ENCODE data around the gene OVAAL. TPM values are rescaled to one million over a fixed set of nuclear protein-coding genes. Genes with fewer than 3 reads are reported as not detected.
"Not testable (repeated sequence)": the region's sequence is repeated elsewhere in the genome, so short reads cannot be mapped to it uniquely, and the experiment has no call there.

The OVAAL gene
- total RNA-seq, 1 donor from 2014 or later, result not detected

DNA sequence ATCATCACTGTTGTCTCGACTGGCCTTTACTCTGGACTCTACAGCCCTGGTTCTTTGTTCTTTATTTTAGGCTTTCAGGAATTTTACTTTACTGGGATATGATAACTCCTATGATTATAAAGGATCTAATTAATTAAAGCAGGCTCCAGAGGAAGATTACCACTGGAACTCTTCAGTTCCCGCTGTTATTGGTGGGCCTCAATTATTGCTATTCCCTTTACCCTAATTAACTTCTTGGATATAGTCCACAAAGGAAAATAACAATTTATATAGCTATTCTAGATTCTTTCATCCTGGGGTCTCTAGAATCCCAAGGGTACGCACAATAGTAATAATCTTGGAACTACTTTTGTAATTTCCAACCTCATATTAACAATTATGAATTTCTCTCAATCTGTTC, 8.5 kb upstream of the OVAAL start:
- H3K9ac ChIP-seq (ENCODE audit: low read depth in 1 of 3, low read length in 3 of 3), result no peak overlapping the region

DNA sequence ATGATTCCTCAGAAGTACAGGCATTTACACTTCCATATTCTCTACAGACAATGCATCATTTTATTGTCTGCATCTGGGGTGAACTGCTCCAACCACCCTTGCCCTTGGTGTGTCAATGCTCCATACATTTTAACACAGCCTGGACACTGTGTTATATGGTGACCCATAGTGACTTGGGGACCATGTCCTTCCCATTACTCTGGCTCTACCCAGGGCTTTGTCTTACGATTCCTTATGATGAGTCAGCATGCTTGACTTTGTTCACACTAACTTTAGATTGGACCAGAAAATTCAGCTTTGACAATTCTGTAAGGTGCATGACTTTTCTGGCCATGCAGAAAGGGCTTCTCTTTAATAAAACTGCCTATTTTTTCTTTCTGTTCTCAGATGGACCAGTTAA, 6.8 kb upstream of the OVAAL start:
- H3K4me3 ChIP-seq (ENCODE audit: low read length in 3 of 3), result no peak overlapping the region
- no peak overlapping the region for H3K9ac ChIP-seq (ENCODE audit: low read depth in 1 of 3, low read length in 3 of 3)
- H3K27ac ChIP-seq (ENCODE audit: low read depth, low read length), result no peak overlapping the region
- peaks cover 3 to 7% (median 6%) of the 10 kb centered on the region in 3 donors for H3K4me1 ChIP-seq (ENCODE audit: control insufficient read depth in 3 of 3, insufficient read depth in 3 of 3, low read length in 3 of 3)
- H3K27me3 ChIP-seq (ENCODE audit: control insufficient read depth in 3 of 3, insufficient read depth in 3 of 3, low read length in 3 of 3), result no peaks in the 10 kb centered on the region
- no peaks in the 10 kb centered on the region for H3K36me3 ChIP-seq (ENCODE audit: control insufficient read depth in 3 of 3, insufficient read depth in 3 of 3, low read length in 3 of 3)
- H3K9me3 ChIP-seq (ENCODE audit: control insufficient read depth in 3 of 3, low read length in 3 of 3), result no peaks in the 10 kb centered on the region

More for the DNA sequence above, 8.5 kb upstream of the OVAAL start:
- no peak overlapping the region for H3K4me3 ChIP-seq (ENCODE audit: low read length in 3 of 3)
- H3K27me3 ChIP-seq (ENCODE audit: control insufficient read depth in 3 of 3, insufficient read depth in 3 of 3, low read length in 3 of 3), result no peaks in the 10 kb centered on the region
- no peaks in the 10 kb centered on the region for H3K36me3 ChIP-seq (ENCODE audit: control insufficient read depth in 3 of 3, insufficient read depth in 3 of 3, low read length in 3 of 3)
- no peak overlapping the region for H3K27ac ChIP-seq (ENCODE audit: low read depth, low read length)
- H3K4me1 ChIP-seq (ENCODE audit: control insufficient read depth in 3 of 3, insufficient read depth in 3 of 3, low read length in 3 of 3), result peaks cover 4 to 8% (median 6%) of the 10 kb centered on the region in 3 donors
- H3K9me3 ChIP-seq (ENCODE audit: control insufficient read depth in 3 of 3, low read length in 3 of 3), result no peaks in the 10 kb centered on the region

DNA sequence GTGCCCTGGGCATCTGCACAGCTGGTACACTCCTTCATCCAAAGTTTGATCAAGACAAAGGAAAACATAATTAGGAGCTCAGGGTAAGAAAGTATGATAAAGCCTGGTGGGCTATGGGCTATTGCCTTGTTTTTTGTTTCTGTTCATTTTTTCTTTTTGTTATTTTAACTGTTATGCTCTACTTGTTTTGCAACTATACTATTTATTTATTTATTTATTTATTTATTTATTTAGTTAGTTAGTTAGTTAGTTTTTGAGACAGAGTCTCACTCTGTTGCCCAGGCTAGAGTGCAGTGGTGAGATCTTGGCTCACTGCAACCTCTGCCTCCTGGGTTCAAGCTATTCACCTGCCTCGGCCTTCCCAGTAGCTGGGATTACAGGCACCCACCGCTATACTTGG, 5.7 kb upstream of the OVAAL start:
- H3K27ac ChIP-seq (ENCODE audit: low read depth, low read length); H3K4me1 ChIP-seq (ENCODE audit: control insufficient read depth in 3 of 3, insufficient read depth in 3 of 3, low read length in 3 of 3); H3K27me3 ChIP-seq (ENCODE audit: control insufficient read depth in 3 of 3, insufficient read depth in 3 of 3, low read length in 3 of 3); H3K9me3 ChIP-seq (ENCODE audit: control insufficient read depth in 3 of 3, low read length in 3 of 3); H3K4me3 ChIP-seq (ENCODE audit: low read length in 3 of 3); H3K9ac ChIP-seq (ENCODE audit: low read depth in 1 of 3, low read length in 3 of 3); H3K36me3 ChIP-seq (ENCODE audit: control insufficient read depth in 3 of 3, insufficient read depth in 3 of 3, low read length in 3 of 3): not testable (repeated sequence)

GRCh38 chr1:180555411-180555810, 3.4 kb upstream of the OVAAL start:
- H3K27me3 ChIP-seq (ENCODE audit: control insufficient read depth in 3 of 3, insufficient read depth in 3 of 3, low read length in 3 of 3), result no peaks in the 10 kb centered on the region
- H3K36me3 ChIP-seq (ENCODE audit: control insufficient read depth in 3 of 3, insufficient read depth in 3 of 3, low read length in 3 of 3), result no peaks in the 10 kb centered on the region
- no peak overlapping the region for H3K9ac ChIP-seq (ENCODE audit: low read depth in 1 of 3, low read length in 3 of 3)
- H3K4me3 ChIP-seq (ENCODE audit: low read length in 3 of 3), result no peak overlapping the region
- H3K4me1 ChIP-seq (ENCODE audit: control insufficient read depth in 3 of 3, insufficient read depth in 3 of 3, low read length in 3 of 3), result no peaks in the 10 kb centered on the region
- no peak overlapping the region for H3K27ac ChIP-seq (ENCODE audit: low read depth, low read length)
- H3K9me3 ChIP-seq (ENCODE audit: control insufficient read depth in 3 of 3, low read length in 3 of 3), result no peaks in the 10 kb centered on the region

DNA sequence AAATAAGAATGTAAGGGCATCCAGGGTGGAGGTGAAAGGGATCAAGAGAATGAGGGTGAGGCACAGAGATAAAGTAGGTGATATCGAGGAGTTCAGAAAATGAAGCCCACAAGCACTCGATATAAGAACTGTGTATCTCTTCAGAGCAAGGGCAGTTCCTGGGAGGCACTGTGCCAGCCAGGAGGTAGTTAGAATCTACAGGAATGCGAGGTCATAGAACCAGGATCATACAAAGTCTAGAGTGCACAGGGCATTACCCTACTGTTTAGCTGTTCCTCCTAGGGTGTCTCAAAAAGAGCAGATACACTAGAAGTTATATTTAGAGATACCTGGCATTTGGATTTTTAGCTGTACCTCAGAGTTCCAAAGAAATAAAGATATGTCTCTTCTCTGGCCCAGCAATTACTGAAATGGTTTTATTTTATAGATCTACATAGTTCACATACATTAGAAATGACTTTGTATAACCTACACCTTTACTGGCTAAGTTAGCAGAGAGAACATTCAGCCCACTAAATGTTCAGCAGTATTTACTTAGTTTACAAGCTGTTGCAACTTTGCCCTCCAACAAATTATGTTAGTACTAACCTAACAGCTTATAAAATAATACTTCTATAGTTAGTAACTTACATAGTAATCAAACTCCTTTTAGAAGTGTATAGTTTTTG, 1.6 kb downstream of the OVAAL start:
- H3K36me3 ChIP-seq (ENCODE audit: control insufficient read depth in 3 of 3, insufficient read depth in 3 of 3, low read length in 3 of 3), result no peaks in the 10 kb centered on the region
- H3K27me3 ChIP-seq (ENCODE audit: control insufficient read depth in 3 of 3, insufficient read depth in 3 of 3, low read length in 3 of 3), result no peaks in the 10 kb centered on the region
- peaks cover 0 to 8% (median 7%) of the 10 kb centered on the region in 3 donors for H3K4me1 ChIP-seq (ENCODE audit: control insufficient read depth in 3 of 3, insufficient read depth in 3 of 3, low read length in 3 of 3)
- no peak overlapping the region for H3K9ac ChIP-seq (ENCODE audit: low read depth in 1 of 3, low read length in 3 of 3)
- no peaks in the 10 kb centered on the region for H3K9me3 ChIP-seq (ENCODE audit: control insufficient read depth in 3 of 3, low read length in 3 of 3)
- H3K27ac ChIP-seq (ENCODE audit: low read depth, low read length), result no peak overlapping the region
- no peak overlapping the region for H3K4me3 ChIP-seq (ENCODE audit: low read length in 3 of 3)

DNA sequence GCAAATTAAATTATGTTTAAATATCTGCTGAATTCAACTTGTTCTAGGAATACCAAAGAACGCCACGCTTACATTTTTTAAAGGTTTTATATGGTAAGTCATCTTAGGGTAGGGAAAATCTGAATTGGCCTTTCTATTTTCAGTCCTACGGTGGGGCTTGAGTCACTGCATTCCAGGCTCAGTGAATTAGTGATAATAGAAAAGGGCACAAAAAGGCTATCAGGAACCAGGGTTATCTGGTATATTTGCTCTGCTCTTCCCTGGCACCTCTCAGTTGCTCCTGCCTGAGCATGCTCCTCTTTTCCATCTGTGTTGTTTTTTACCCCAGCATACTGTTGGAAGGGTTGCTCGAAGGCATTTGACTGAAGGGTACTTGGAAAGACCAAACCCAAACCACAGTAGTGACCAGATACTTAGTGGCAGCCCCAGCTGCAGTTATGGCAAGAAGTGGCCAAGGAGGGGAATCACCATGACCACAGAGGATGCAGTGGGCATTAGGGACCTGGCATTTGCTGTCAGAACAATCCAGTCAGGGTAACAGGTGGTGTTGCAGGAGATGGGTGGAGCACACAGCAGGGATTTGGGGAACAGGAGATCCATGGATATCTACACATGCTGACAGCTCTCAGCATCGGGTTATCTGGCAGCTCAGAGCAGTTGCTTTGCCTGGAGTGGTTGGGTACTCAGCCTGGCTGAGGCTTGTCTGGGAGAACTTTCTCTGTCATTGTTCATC, 2.3 kb downstream of the OVAAL start:
- Histone ChIP-seq H3K4me1 (ENCODE audit: control insufficient read depth in 3 of 3, insufficient read depth in 3 of 3, low read length in 3 of 3) (peaks cover 0 to 8% (median 7%) of the 10 kb centered on the region in 3 donors), H3K4me3 (ENCODE audit: low read length in 3 of 3) (no peak overlapping the region), H3K36me3 (ENCODE audit: control insufficient read depth in 3 of 3, insufficient read depth in 3 of 3, low read length in 3 of 3) (no peaks in the 10 kb centered on the region), H3K9me3 (ENCODE audit: control insufficient read depth in 3 of 3, low read length in 3 of 3) (no peaks in the 10 kb centered on the region), H3K27me3 (ENCODE audit: control insufficient read depth in 3 of 3, insufficient read depth in 3 of 3, low read length in 3 of 3) (no peaks in the 10 kb centered on the region), H3K27ac (ENCODE audit: low read depth, low read length) (no peak overlapping the region), H3K9ac (ENCODE audit: low read depth in 1 of 3, low read length in 3 of 3) (no peak overlapping the region)

GRCh38 chr1:180562640-180563025, 3.9 kb downstream of the OVAAL start:
- Histone ChIP-seq H3K36me3 (ENCODE audit: control insufficient read depth in 3 of 3, insufficient read depth in 3 of 3, low read length in 3 of 3) (no peaks in the 10 kb centered on the region), H3K27me3 (ENCODE audit: control insufficient read depth in 3 of 3, insufficient read depth in 3 of 3, low read length in 3 of 3) (no peaks in the 10 kb centered on the region), H3K4me3 (ENCODE audit: low read length in 3 of 3) (no peak overlapping the region), H3K9ac (ENCODE audit: low read depth in 1 of 3, low read length in 3 of 3) (no peak overlapping the region), H3K27ac (ENCODE audit: low read depth, low read length) (no peak overlapping the region), H3K4me1 (ENCODE audit: control insufficient read depth in 3 of 3, insufficient read depth in 3 of 3, low read length in 3 of 3) (peaks cover 0 to 8% (median 7%) of the 10 kb centered on the region in 3 donors), H3K9me3 (ENCODE audit: control insufficient read depth in 3 of 3, low read length in 3 of 3) (no peaks in the 10 kb centered on the region)

- Histone ChIP-seq H3K36me3 (ENCODE audit: control insufficient read depth in 3 of 3, insufficient read depth in 3 of 3, low read length in 3 of 3) (no peaks in the 10 kb centered on the region), H3K9me3 (ENCODE audit: control insufficient read depth in 3 of 3, low read length in 3 of 3) (no peaks in the 10 kb centered on the region), H3K27me3 (ENCODE audit: control insufficient read depth in 3 of 3, insufficient read depth in 3 of 3, low read length in 3 of 3) (no peaks in the 10 kb centered on the region), H3K9ac (ENCODE audit: low read depth in 1 of 3, low read length in 3 of 3) (no peak overlapping the region), H3K4me1 (ENCODE audit: control insufficient read depth in 3 of 3, insufficient read depth in 3 of 3, low read length in 3 of 3) (peaks cover 0 to 8% (median 7%) of the 10 kb centered on the region in 3 donors), H3K4me3 (ENCODE audit: low read length in 3 of 3) (no peak overlapping the region), H3K27ac (ENCODE audit: low read depth, low read length) (no peak overlapping the region)
Measured at GRCh38 chr1:180563026-180563827, 4.5 kb downstream of the OVAAL start.

- Histone ChIP-seq H3K4me1 (ENCODE audit: control insufficient read depth in 3 of 3, insufficient read depth in 3 of 3, low read length in 3 of 3) (peaks cover 0 to 8% (median 7%) of the 10 kb centered on the region in 3 donors), H3K36me3 (ENCODE audit: control insufficient read depth in 3 of 3, insufficient read depth in 3 of 3, low read length in 3 of 3) (no peaks in the 10 kb centered on the region), H3K9me3 (ENCODE audit: control insufficient read depth in 3 of 3, low read length in 3 of 3) (no peaks in the 10 kb centered on the region), H3K4me3 (ENCODE audit: low read length in 3 of 3) (no peak overlapping the region), H3K9ac (ENCODE audit: low read depth in 1 of 3, low read length in 3 of 3) (no peak overlapping the region), H3K27ac (ENCODE audit: low read depth, low read length) (no peak overlapping the region), H3K27me3 (ENCODE audit: control insufficient read depth in 3 of 3, insufficient read depth in 3 of 3, low read length in 3 of 3) (no peaks in the 10 kb centered on the region)
Measured at GRCh38 chr1:180565121-180565871, 6.5 kb downstream of the OVAAL start.
